A549 (cell line): ENCODE results near the gene LGI1. TPM values are rescaled to one million over a fixed set of nuclear protein-coding genes. Genes with fewer than 3 reads are reported as not detected.

Experiments
- ATAC-seq, 2 experiments: fragments of 200-7000 bp in 1 of 2; fragments of >200 bp in 1 of 2; cut with Nextera tagmentation in 1 of 2; cut with Tn5 transposase in 1 of 2; 3 replicates each; pipeline versions ENCODE4 v1.8.0 to v1.9.1; 2018 to 2020; ENCODE audit warnings: mild to moderate bottlenecking in 1 of 2, moderate library complexity in 1 of 2
- CTCF ChIA-PET: fragments of 300-600 bp; sonication (Branson Sonifier 250); formaldehyde crosslinking; extraction: SDS; loops from one replicate; lab custom pipeline; 2021; ENCODE audit warnings: antibody characterized with exemption, inconsistent platforms; lab: Yijun Ruan, JAX
- POLR2A ChIA-PET: fragments of 350-600 bp; formaldehyde crosslinking; extraction: SDS; loops from one replicate; lab custom pipeline; 2021; ENCODE audit warnings: antibody characterized with exemption, inconsistent platforms; lab: Yijun Ruan, JAX
- DNase-seq, 2 experiments: peaks; one replicate each; pipeline versions ENCODE4 v3.0.0 to v3.0.0-alpha.2; 2011 to 2016; ENCODE audit warnings: low read depth in 1 of 2, low spot score in 1 of 2
- FAIRE-seq: peaks from 2 replicates; lab custom pipeline; 2011; peaks lifted over from hg19 to GRCh38; lab: Jason Lieb, UNC
- H3K27ac ChIP-seq, 2 experiments: fragments of >200 bp; sonication (Bioruptor Twin); formaldehyde crosslinking; 3 replicates each; pipeline ENCODE4 v1.5.1; 2016 to 2017
- H3K4me1 ChIP-seq: fragments of >200 bp; sonication (Bioruptor Twin); formaldehyde crosslinking; 3 replicates; pipeline ENCODE4 v1.6.1; 2016
- H3K4me2 ChIP-seq: fragments of >200 bp; sonication (Bioruptor Twin); formaldehyde crosslinking; 3 replicates; pipeline ENCODE4 v1.6.1; 2016
- H3K4me3 ChIP-seq: fragments of >200 bp; sonication (Bioruptor Twin); formaldehyde crosslinking; 3 replicates; pipeline ENCODE4 v1.5.1; 2016
- H3K9me3 ChIP-seq: fragments of >200 bp; sonication (Bioruptor Twin); formaldehyde crosslinking; 3 replicates; pipeline ENCODE4 v1.6.1; 2016
- BHLHE40 ChIP-seq: IDR thresholded peaks from 2 replicates; pipeline ENCODE4 v1.6.1; 2012; ENCODE audit warnings: low read depth, low read length, inconsistent platforms
- CHD4 ChIP-seq: fragments of 200-600 bp; sonication (generic); IDR thresholded peaks from 2 replicates; pipeline ENCODE4 v1.6.1; 2016; ENCODE audit warnings: antibody characterized with exemption, mild to moderate bottlenecking, borderline replicate concordance
- CTCF ChIP-seq: fragments of >200 bp; sonication (Bioruptor Twin); formaldehyde crosslinking; IDR thresholded peaks from 3 replicates; pipeline ENCODE4 v1.5.1; 2016
- E2F6 ChIP-seq: IDR thresholded peaks from 2 replicates; pipeline ENCODE4 v1.6.1; 2012; ENCODE audit warnings: low read depth, borderline replicate concordance
- FOXS1 ChIP-seq: fragments of 250-450 bp; sonication (Bioruptor Pico); IDR thresholded peaks from 2 replicates; pipeline ENCODE4 v1.5.0; 2020; ENCODE audit warnings: mild to moderate bottlenecking, moderate library complexity
- GATA3 ChIP-seq: IDR thresholded peaks from 2 replicates; pipeline ENCODE4 v1.6.1; 2012; ENCODE audit warnings: borderline replicate concordance
- HMGXB4 ChIP-seq: fragments of 250-450 bp; sonication (Bioruptor Pico); IDR thresholded peaks from 2 replicates; pipeline ENCODE4 v1.5.0; 2021; ENCODE audit warnings: mild to moderate bottlenecking, moderate library complexity, borderline replicate concordance
- HOXB13 ChIP-seq: fragments of 250-450 bp; sonication (Bioruptor Pico); IDR thresholded peaks from 2 replicates; pipeline ENCODE4 v1.5.0; 2020; ENCODE audit warnings: low read depth, mild to moderate bottlenecking, moderate library complexity
- MAFK ChIP-seq: fragments of 450-650 bp; IDR thresholded peaks from 2 replicates; pipeline ENCODE4 v1.6.1; 2014; ENCODE audit not compliant: partially characterized antibody
- MAZ ChIP-seq: fragments of 150-350 bp; IDR thresholded peaks from 2 replicates; pipeline ENCODE4 v1.6.1; 2014; ENCODE audit warnings: antibody characterized with exemption, low read depth, low read length, borderline replicate concordance
- NR3C1 ChIP-seq: fragments of >200 bp; sonication (Bioruptor Twin); formaldehyde crosslinking; IDR thresholded peaks from 3 replicates; pipeline ENCODE4 v1.6.1; 2017
- PHF8 ChIP-seq: fragments of 200-600 bp; sonication (generic); IDR thresholded peaks from 2 replicates; pipeline ENCODE4 v1.6.1; 2016; ENCODE audit warnings: low read depth, mild to moderate bottlenecking, antibody characterized with exemption, moderate library complexity, borderline replicate concordance
- POLR2A ChIP-seq: IDR thresholded peaks from 2 replicates; pipeline ENCODE4 v1.6.1; 2012; ENCODE audit warnings: mild to moderate bottlenecking, low read length
- SMC3 ChIP-seq: fragments of >200 bp; sonication (Bioruptor Twin); formaldehyde crosslinking; IDR thresholded peaks from 3 replicates; pipeline ENCODE4 v1.6.1; 2018; ENCODE audit warnings: inconsistent platforms
- ZC3H11A ChIP-seq: fragments of 450-650 bp; IDR thresholded peaks from 2 replicates; pipeline ENCODE4 v1.6.1; 2014; ENCODE audit warnings: antibody characterized with exemption, mild to moderate bottlenecking
- WGBS: methylation state at CpG from one replicate; pipeline ENCODE4 v1.1.6; 2017; ENCODE audit errors: missing lambda C conversion rate; 5-methylcytosine and 5-hydroxymethylcytosine counted together
- polyA plus RNA-seq, 4 experiments: library from polyadenylated mRNA; depleted of rRNA in 3 of 4; stranded (reverse); fragments of >200 nt; fragmentation: RNase III in 1 of 4; extraction: RNeasy Plus Mini Kit Qiagen cat#74134 plus additional on column Dnase treatment in 1 of 4; gene quantifications; 2 replicates in 3 of 4; 3 replicates in 1 of 4; pipeline ENCODE4 v1.2.3, GENCODE V29; 2011 to 2017

LGI1 gene
- polyA plus RNA-seq, 2 of the 4 experiments (the other 2 are of a cell fraction) = not detected

GRCh38 chr10:93710333-93710909, 47.3 kb upstream of the LGI1 start:
- Histone ChIP-seq H3K4me2 (no peak overlapping the region), H3K4me1 (no peaks in the 10 kb centered on the region), H3K4me3 (no peak overlapping the region), H3K27ac (no peak overlapping the region), H3K9me3 (no peaks in the 10 kb centered on the region)
- WGBS = 59% methylated on average over 5 of the region's 5 CpGs
- POLR2A ChIA-PET = no interaction called here
- ATAC-seq (no peak), DNase-seq (no peak), FAIRE-seq (no peak)
- CTCF ChIA-PET = interaction anchor here (0.8 kb wide), 1 partner anchor 106 kb away, joined by 3 read pairs; no protein-coding TSS in a partner anchor
- TF ChIP-seq MAZ = no peak

GRCh38 chr10:93711891-93712290, 45.8 kb upstream of the LGI1 start:
- H3K4me3 ChIP-seq = no peak overlapping the region
- peaks cover 6% of the 10 kb centered on the region; the same call in 1 of the 3 replicates for H3K4me1 ChIP-seq
- DNase-seq (no peak), FAIRE-seq (no peak), ATAC-seq (no peak)
- no peak overlapping the region for H3K27ac ChIP-seq
- CTCF ChIA-PET = interaction anchor here (1.1 kb wide), 1 partner anchor 732 kb away, joined by 4 read pairs; no protein-coding TSS in a partner anchor
- TF ChIP-seq HMGXB4 (CRISPR knock-in tag) = no peak
- TF ChIP-seq CTCF = no peak
- no peak for TF ChIP-seq POLR2A
- no peak for TF ChIP-seq E2F6
- TF ChIP-seq NR3C1 = no peak
- no peak for TF ChIP-seq FOXS1
- WGBS = 74% methylated on average over 3 of the region's 3 CpGs
- no peak overlapping the region for H3K4me2 ChIP-seq
- H3K9me3 ChIP-seq = no peaks in the 10 kb centered on the region
- POLR2A ChIA-PET = no interaction called here

- DNase-seq = no peak
- H3K27ac ChIP-seq = no peak overlapping the region
- CTCF ChIA-PET = interaction anchor here (0.6 kb wide), 1 partner anchor 14 kb away, joined by 3 read pairs; no protein-coding TSS in a partner anchor
- H3K9me3 ChIP-seq = no peaks in the 10 kb centered on the region
- H3K4me3 ChIP-seq = no peak overlapping the region
- H3K4me2 ChIP-seq = no peak overlapping the region
- ATAC-seq = no peak
- FAIRE-seq = no peak
- POLR2A ChIA-PET = no interaction called here
- H3K4me1 ChIP-seq = peaks cover 9% of the 10 kb centered on the region; the same call in 1 of the 3 replicates
- TF ChIP-seq CTCF (no peak), FOXS1 (no peak), PHF8 (no peak), MAFK (no peak), GATA3 (no peak), CHD4 (no peak), BHLHE40 (no peak), NR3C1 (no peak), ZC3H11A (no peak), HOXB13 (no peak), SMC3 (no peak)
- 20% methylated on average over 2 of the region's 2 CpGs for WGBS
These were observed 45.1 kb upstream of the LGI1 start for GRCh38 chr10:93712593-93712992.
